GM18873 (cell line): ENCODE measurements around the gene WASF3.
A peak's percentile ranks its signal among the peaks of the same experiment; 100 is the strongest.

ENCODE experiments used
- ATAC-seq: cut with Tn5 transposase; IDR thresholded peaks from one replicate; pipeline ENCODE4 v1.9.1; 2021; ENCODE audit warnings: mild to moderate bottlenecking, moderate library complexity, moderate number of reproducible peaks; ENCODE audit not compliant: unreplicated experiment, low FRiP score

WASF3 gene

GRCh38 chr13:26557393-26558073 lies at the start of gene WASF3:
WASF3 (plus strand) TSS chr13:26557683; CDS start chr13:26642271, 84,588 bp downstream.
- ATAC-seq, result peak; percentile 75

- ATAC-seq, result no peak
Observed at GRCh38 chr13:26508885-26509284, 48.6 kb upstream of the WASF3 start.

- no peak for ATAC-seq
Observed at GRCh38 chr13:26509491-26509890, 48.0 kb upstream of the WASF3 start.

- ATAC-seq, result no peak
Observed at GRCh38 chr13:26513931-26514330, 43.6 kb upstream of the WASF3 start.

- ATAC-seq, result no peak
Observed at GRCh38 chr13:26515721-26516120, 41.8 kb upstream of the WASF3 start.

- ATAC-seq, result no peak
Observed at GRCh38 chr13:26517936-26518335, 39.5 kb upstream of the WASF3 start.

- ATAC-seq, result no peak
Observed at GRCh38 chr13:26518451-26518959, 39.0 kb upstream of the WASF3 start.

- no peak for ATAC-seq
Observed at GRCh38 chr13:26522571-26522970, 34.9 kb upstream of the WASF3 start.

- no peak for ATAC-seq
Observed at GRCh38 chr13:26523007-26523406, 34.5 kb upstream of the WASF3 start.

- ATAC-seq, result no peak
Observed at GRCh38 chr13:26525528-26525927, 32.0 kb upstream of the WASF3 start.

- no peak for ATAC-seq
Observed at GRCh38 chr13:26526702-26527216, 30.7 kb upstream of the WASF3 start.

GRCh38 chr13:26528527-26528926 lies 29.0 kb upstream of the WASF3 start:
- ATAC-seq, result no peak

- ATAC-seq, result no peak
Observed at GRCh38 chr13:26529441-26529840, 28.0 kb upstream of the WASF3 start.

GRCh38 chr13:26531742-26532141 lies 25.7 kb upstream of the WASF3 start:
- ATAC-seq, result no peak

- no peak for ATAC-seq
Observed at GRCh38 chr13:26534036-26534726, 23.3 kb upstream of the WASF3 start.

GRCh38 chr13:26538363-26539317 lies 18.8 kb upstream of the WASF3 start:
- ATAC-seq, result no peak

GRCh38 chr13:26539738-26540292 lies 17.7 kb upstream of the WASF3 start:
- ATAC-seq, result no peak

- no peak for ATAC-seq
Observed at GRCh38 chr13:26540334-26540733, 17.1 kb upstream of the WASF3 start.

GRCh38 chr13:26541041-26541440 lies 16.4 kb upstream of the WASF3 start:
- no peak for ATAC-seq
